HG03520 (cell line): Measurements from ENCODE around the gene MICAL2.
"Not testable (repeated sequence)": the region's sequence is repeated elsewhere in the genome, so short reads cannot be mapped to it uniquely, and the experiment has no call there.

Source experiments
- ATAC-seq: cut with Tn5 transposase; IDR thresholded peaks from one replicate; pipeline ENCODE4 v1.9.1; 2021; ENCODE audit warnings: mild to moderate bottlenecking, moderate library complexity; ENCODE audit not compliant: unreplicated experiment

The MICAL2 gene

DNA sequence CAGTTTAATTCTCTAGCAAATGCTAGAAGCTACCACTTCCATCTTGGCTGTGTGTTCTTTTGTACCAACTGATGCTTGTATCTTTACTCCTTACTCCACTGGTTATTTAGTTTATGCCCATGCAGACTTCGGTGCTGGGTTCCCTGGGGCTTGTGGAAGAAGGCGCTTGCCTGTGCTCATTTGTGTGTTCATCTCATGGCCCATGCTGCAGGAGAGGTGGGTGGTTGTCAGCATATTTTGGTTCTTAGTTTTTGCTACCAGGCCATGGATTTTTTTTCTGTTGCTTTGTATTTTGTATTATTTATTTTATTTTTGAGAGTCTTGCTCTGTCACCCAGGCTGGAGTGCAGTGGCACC lies 22.4 kb downstream of the MICAL2 start:
- ATAC-seq, result no peak

DNA sequence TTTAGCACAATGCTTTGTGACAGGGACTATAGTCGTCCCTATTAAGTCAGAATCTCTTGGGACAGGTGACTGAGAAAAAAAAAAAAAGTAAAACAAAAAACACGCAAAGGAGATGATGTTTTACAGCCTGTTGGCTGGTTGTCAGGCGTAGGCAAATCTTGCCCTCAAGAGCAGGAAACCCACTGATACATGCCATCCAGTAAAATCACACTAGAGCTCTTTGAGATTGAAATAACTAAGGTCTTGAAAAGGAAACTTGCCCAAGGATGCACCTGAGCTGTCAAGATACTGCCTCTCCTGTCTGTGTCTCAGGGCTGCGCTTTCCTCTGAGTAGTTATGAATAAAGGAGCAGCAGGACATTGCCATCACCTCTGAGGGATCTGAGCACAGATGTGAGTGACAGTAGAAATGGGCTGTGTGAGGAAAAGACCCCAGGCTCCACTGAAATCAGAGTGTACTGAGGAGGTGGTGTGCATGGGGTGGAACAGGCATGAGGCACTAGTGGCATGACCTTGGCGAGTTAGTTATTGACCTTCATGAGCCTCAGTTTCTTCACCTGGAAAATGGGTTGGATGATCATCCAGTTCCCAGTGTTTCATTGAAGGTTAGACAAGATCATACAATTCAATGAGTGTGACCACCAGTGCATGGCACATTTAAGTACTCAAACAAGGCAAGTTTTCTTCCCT lies 23.3 kb downstream of the MICAL2 start:
- ATAC-seq, result no peak

DNA sequence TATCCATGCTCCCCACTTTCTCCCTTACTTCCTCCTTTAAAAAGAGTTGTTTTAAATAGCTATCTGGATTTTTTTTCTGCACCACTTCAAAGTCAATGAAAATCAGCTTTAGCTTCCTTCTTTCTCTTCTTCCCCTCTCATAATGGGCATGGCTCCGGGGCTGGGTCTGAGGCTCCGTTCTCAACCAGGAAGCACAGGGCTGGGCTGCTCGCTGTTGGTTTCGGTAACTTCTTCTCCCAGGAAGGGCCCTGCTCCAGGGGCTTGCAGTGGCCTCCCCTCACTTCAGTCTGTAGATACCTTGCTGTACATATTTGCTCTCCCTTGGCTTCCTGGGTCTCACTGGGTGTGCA lies 23.8 kb downstream of the MICAL2 start:
- no peak for ATAC-seq

DNA sequence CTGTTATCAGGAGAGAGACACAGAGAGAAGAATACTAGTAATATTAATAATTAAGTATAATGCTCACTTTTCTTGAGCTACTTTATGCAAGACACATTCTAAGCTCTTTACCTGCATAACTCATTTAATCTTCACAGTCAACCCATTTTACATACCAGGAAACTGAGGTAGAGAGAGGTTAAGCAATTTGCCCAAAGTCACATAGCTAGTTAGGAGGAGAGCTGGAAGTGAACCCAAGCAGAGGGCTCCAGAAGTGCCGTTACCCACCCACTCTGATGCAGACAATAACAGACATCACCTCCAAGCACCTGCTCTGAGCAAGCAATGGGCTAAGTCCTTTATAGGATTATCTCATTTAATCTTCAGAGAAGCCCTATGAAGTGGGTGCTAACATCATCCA lies 24.8 kb downstream of the MICAL2 start:
- no peak for ATAC-seq

DNA sequence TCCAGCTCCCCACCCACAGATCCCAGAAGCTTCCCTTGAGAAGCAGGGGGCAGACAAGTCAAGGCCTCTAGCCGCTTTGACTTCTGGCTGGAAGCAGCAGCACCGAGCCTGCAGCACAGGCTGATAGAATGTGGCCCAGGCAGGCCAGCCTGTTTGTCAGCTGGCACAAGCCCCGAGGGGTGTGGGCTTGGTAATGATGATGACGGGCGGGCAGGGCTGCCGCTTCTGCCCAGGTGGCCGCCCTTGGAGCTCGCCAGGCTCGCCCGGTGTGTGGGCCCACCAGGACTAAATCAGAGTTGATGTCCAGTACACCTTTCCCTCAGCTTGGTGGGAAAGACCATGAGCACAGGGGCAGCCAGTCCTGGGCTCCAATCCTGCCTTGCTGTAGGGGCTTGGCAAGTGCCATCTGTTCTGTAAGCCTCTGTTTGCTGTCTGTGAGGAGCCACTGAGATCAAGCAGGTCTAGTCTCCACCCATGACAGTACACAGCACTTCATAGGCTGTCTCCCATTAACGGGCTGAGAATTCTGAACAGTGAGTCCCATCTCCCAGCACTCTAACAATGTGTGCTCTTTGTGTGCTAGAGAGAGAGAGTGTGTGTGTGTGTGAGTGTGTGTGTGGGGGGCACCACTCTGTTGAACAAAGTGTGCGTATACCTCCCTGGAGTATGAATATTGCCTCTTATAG lies 26.8 kb downstream of the MICAL2 start:
- no peak for ATAC-seq

DNA sequence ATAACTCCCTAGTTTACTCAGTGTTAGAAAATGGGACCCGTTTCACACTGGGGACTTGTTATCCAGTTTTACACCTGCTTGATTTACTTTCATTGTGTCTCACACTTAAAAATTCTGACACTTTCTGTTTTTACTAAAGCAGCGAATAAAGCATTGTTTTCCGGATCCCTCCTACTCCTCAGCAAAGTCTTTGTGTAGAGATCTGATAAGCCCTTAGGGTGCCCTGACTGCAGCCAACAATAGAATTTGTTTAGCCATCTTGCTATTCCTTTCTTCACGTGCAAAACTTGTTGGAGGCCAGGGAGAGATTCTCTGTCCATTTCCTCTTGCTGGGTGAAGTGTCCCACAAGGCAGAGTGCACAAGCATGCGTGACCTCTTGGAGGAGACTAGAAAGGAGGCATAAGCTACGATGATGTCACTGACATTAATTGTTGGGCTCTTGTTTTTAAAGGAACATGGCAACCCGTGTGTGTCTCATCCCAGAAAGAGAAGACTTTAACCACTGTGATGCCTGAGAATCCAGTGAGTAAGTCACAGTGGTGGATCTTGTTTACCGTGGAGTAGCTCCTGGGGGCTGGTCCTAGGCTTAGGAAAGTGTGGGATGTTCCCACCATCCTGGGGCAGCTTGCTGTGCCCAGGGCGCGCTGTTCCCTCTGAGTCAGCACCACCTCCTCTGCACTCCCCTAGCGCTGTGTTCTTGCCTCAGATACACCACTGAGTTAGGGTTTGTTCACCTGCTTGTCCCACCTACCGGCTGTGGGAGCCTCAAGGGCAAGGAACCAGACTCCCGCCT lies 27.7 kb downstream of the MICAL2 start:
- ATAC-seq, result no peak

DNA sequence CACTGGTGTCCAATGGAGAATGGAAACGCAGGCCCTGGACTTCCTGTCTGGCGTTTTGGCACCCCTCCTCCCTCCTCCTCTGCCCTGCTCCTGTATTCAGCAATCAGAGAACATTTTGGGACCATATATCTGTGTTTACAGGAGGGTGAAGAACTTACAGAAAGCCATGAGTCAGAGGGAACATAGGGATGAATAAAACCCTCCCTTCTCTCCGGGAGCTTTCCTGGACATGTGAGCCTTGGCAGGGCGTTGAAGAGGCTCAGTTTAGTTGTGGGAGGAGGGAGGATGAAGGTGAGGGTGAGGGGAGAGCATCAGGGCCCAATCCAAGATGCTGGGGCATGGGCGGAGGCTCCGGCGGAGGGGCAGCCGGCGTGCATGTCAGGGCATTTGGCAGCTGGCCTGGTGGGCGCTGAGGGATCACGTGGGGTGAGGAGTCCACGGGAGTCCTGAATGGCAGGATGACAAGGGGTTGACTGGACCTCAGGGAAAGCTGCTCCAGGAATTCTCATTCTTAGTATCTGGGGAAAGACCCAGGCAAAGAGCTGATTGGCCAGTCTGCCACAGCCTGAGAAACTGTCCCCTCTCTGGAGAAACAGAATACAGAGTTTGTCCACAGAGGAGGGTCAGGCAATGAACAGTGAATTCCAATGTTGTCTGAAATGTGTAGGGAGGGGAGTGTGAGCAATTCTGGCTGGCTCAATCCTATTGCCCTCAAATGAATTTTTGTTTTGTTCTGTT lies 28.9 kb downstream of the MICAL2 start:
- ATAC-seq, result no peak

DNA sequence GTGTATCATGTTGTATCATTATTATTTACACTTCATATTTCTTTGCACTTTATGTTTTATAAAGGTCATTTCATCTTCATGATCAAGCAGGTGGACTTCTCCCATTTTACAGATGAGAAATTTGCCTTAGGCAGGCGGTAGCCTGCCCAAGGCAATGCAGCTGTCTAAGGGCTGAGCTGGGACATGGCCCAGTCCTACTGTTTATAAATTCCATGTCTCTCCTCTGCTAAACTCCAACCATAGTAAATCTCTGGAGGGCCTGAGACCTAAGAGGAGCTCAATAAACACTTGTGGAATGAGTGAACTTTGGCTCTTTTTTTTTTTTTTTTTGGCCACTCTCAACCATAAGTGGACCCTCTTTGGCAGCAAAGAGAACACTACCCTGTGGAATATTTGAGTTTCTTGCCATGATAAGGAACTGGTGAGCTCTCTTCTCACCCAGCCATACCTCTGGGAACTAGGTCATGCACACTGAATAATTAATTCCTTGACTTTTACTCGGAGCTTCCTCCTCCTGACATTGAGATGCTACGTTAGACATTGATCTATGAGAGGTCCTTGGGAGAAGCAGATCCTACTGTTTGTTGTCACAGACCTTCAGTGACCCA lies 29.9 kb downstream of the MICAL2 start:
- ATAC-seq, result no peak

DNA sequence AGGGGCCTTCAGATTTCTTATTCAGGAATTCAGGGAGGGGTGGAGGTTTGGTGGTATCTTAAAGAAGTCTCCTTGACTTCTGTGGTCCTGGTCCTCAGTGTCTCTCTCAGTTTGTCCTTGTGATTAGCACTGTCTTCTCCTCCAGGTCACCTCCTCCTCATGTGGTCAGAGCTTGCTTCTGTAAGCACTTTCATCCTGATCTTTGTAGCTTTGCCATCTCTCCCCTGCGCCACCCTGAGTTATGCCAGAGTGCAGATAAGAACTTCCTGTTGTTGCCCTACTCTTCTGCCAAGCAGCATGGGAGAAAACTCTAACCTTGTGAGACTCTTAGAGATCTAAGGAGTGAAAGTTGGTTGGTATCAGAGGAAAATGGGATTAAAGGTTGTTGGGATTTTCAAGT lies 30.9 kb downstream of the MICAL2 start:
- no peak for ATAC-seq

DNA sequence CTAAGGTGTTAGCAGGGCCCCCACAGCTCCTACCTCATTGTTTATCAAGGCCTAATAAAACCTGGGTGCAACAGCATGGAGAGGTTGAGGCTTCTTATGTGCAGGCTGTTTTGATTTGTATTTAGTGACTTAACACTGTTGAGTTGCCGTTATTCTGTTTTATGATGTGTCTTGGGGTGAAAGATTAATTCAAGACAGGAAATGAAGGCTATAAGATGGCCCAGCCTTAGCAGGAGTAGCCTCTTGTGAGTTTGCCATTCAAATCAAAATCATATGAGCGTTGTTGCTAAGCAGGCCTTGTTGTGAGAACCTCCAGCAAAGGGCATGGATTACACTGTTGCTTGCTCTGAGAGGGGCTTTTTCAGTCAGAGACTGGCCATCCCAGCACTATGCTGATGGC lies 31.8 kb downstream of the MICAL2 start:
- ATAC-seq, result no peak

DNA sequence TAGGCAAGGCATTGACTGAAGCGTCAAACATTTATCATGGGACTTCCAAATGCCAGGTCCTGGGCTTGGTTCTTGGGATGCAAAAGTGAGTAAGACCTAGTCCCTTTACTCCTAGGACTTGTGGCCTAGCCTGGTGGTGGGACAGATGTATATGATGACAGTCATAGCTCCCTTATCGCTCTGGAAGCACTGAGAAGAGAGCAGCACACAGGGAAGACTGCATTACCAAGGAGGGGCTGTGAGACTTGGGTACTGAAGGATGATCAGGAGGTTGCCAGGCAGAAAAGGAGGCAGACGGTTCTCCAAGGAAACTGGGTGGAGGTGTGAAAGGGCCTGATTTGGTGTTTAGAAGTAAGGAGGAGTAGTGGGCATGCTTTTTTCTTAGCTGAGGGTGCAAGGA lies 32.5 kb downstream of the MICAL2 start:
- ATAC-seq, result no peak

DNA sequence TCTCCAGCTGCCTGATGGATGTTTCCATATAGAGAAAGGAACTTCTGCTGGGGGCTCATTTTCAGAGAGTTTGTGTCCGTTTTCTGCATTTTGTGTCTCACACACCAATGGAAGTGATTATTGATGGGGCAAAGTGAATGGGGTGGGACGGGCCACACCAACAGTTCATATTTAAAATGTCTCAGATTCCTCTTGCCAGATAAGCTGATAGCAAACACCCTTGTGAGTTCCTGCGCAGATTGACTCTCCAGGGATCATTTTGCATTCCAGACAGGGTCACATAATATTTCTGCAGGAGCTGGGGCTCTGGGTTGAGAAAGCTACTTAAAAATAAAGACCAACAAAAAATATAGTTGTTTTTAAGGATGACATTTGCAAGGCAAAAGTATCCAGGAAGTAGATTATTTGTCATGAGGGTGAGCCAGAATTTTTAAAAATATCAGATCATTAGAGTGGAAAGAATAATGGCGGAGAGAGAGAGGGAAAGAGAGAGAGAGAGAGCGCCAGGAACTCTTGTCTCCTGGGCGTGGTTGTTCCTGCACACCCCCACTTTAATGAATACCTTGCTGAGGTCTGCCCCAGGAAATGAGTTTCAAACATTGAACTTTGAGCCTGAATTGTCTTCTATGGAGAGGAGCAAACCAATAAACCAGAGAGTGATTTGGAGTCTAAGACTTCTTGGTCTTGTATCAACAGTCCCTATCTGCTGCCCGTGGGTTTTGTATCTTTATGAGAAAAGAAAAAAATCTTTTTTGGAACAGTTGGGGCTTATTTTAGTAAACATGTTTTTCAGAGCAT lies 33.3 kb downstream of the MICAL2 start:
- no peak for ATAC-seq

DNA sequence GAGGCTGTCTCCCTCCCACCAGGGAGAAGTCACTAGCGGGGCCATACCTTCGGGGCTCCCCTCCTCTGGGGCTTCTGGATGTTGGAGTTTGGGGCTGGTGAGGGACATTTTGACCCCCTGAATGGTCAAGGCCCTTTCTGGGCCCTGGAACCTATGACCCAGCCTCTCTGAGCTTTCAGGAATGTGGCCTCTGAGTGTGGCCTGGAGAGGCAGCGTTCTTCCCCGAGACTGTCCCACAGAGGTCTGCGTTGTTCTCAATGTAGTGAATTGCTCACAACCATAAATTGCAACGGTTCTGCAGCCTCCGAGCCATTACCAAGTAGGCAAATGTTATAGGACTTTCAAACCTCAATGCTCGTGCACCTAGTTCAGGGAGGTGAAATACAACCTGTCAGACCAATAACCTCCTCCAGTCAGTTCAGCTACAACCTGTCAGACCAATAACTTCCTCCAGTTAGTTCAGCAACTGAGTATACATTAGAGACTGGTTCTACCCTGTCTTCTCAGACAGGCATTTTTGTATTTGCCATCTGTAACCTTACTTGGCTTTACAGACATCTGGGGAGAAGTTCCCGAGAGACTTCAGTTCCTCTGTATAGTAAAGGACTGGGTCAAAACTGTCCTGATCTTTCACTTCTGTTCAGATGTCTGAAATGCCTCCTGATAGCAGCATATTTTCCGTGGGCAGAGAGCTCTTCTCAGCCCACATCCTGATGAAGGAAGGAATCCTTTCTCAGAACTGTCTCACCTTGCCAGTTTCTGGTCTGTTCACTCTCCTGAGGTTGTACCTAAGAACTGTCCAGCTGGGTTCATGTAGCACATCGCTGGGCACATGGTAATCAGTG lies 34.2 kb downstream of the MICAL2 start:
- no peak for ATAC-seq

DNA sequence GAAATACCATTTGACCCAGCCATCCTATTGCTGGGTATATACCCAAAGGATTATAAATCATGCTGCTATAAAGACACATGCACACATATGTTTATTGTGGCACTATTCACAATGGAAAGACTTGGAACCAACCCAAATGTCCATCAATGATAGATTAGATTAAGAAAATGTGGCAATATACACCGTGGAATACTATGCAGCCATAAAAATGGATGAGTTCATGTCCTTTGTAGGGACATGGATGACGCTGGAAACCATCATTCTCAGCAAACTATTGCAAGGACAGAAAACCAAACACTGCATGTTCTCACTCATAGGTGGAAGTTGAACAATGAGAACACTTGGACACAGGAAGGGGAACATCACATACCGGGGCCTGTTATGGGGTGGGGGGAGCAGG lies 36.3 kb downstream of the MICAL2 start:
- not testable (repeated sequence) for ATAC-seq

DNA sequence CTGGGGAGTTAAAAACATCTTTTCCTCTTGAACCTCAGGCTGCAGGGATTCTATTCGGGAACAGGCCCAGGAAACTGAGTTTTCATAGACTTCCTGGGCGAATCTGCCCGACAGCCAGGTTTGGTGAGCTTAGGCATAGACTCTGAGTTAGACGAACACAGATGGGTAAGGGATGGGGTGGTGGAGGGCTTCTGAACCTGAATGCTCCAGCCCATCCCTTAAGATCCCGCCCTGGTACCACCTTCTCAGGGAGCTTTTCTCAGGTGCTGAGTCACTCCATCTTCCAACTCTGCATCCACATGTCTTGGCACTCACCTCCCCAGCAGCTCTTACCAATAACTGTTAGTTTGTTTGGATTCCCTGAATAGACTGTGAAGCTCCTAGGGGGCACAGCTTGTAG lies 37.4 kb downstream of the MICAL2 start:
- no peak for ATAC-seq

DNA sequence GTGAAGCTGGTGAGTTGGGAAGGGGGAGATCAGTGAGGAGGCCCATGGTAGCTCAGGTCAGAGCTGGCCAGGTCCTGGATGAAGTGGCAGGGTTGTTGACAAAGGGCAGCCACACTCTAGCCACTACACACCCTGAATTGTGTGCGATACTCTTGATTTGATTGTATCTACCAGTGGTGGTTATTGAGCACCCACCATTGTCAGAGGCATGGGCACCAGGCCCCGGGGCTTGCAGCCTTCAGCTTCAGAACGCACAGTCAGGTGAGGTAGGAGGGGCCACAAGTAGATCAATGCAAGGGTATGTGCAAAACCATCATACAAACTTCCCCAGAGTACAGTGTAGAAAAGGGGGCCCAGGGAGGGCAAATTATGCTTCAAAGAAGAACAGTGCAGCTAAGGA lies 38.1 kb downstream of the MICAL2 start:
- no peak for ATAC-seq

DNA sequence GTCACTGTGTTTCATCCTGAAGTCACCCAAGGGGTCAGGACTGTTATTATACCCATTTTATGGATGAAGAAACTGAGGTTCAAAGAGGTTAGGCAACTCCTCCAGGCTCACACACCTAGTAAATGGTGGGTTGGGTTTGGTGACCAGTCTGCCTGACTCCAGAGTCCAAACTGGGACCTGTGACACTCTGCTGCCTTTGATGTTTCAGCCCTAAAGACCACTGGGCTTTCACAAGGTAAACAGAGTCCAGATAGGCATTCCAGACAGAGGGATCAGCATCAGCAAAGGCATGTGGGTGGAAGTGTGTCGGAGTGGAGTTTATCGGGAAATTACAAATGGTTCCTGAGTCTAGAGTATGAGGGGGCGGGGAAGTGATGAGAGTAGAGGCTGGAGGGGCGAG lies 38.5 kb downstream of the MICAL2 start:
- ATAC-seq, result no peak

DNA sequence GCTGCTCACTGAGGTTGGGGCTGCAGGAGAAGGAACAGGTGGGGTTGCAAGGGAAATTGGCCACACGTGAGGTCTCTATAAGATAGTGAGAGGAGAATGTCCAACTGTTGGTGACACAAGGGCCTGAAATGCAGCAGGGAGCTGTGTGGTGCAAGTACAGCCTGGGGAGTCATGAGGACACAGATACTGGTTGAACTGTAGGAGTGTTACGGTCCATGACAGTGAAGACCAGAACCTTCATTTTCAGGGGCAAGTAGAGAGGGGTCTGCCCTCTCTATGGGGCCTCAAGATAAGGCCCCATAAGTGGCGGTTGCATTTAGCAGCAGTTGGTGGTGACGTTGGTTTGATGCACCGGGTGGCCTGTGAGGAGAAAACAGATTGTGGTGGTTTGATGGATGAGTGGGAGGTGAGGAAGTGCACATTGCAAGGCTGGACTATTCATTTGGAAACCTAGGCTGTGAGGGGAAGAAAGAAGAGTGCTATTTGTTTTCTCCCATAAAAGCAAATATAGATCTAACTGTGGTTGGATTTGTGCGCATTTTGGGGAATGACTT lies 39.4 kb downstream of the MICAL2 start:
- no peak for ATAC-seq

DNA sequence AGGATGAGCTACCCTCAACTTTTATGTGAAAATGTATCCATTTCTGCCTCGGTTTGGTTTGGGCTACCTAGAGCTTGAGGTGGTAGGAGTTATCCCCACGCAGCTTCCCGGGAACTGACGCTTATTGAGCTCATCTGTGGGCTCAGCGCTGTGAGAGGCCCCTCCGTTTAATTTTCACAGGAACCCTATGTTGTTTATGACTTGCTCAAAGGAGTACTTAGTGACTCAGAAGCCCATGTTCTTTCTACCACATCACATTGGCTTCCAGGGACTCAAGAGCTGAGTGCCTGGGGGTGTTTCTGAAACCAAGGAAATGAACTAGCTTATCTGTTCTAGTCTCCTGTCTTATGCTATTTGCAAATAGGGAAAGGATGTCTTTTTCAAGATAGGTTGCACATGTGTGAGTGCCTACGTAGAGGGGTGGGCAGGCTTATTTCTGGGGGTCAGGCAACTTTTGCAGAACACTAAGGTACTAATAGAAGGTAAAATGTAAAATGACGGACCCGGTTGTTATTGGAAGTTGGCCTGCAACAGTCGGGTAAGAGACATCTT lies 40.5 kb downstream of the MICAL2 start:
- no peak for ATAC-seq
